Measurements from ENCODE around the gene SIRT3.

The SIRT3 gene

GRCh38 chr11:279040-279965, 43.2 kb upstream of the SIRT3 start:
- TF ChIP-seq CTCF (IDR thresholded peaks at IDR 0.05; ENCODE audit: low read length, missing control alignments), result no peak
- no peak overlapping the region for H3K4me3 ChIP-seq (replicated peaks; ENCODE audit: low read depth, low read length)
- no peak for DNase-seq (ENCODE audit: low read depth)

GRCh38 chr11:278001-278951, 42.1 kb upstream of the SIRT3 start, which contains the start of gene NLRP6:
TSS of gene NLRP6 (plus strand) at chr11:278407. CDS start at chr11:278570, 163 bp downstream.
- H3K4me3 ChIP-seq (replicated peaks; ENCODE audit: low read depth, low read length), result no peak within 1 kb of the TSS
- no peak for DNase-seq (ENCODE audit: low read depth)
- no peak for TF ChIP-seq CTCF (IDR thresholded peaks at IDR 0.05; ENCODE audit: low read length, missing control alignments)

- TF ChIP-seq CTCF (IDR thresholded peaks at IDR 0.05; ENCODE audit: low read length, missing control alignments), result no peak
- DNase-seq (ENCODE audit: low read depth), result no peak
- H3K4me3 ChIP-seq (replicated peaks; ENCODE audit: low read depth, low read length), result no peak overlapping the region
Measured at GRCh38 chr11:276219-276618, 40.1 kb upstream of the SIRT3 start.

GRCh38 chr11:272931-273198, 36.7 kb upstream of the SIRT3 start:
- H3K4me3 ChIP-seq (replicated peaks; ENCODE audit: low read depth, low read length), result no peak overlapping the region
- no peak for TF ChIP-seq CTCF (IDR thresholded peaks at IDR 0.05; ENCODE audit: low read length, missing control alignments)
- no peak for DNase-seq (ENCODE audit: low read depth)

- DNase-seq (ENCODE audit: low read depth), result no peak
- H3K4me3 ChIP-seq (replicated peaks; ENCODE audit: low read depth, low read length), result no peak overlapping the region
- no peak for TF ChIP-seq CTCF (IDR thresholded peaks at IDR 0.05; ENCODE audit: low read length, missing control alignments)
Measured at GRCh38 chr11:272195-272930, 36.2 kb upstream of the SIRT3 start.

GRCh38 chr11:271319-271715, 35.2 kb upstream of the SIRT3 start:
- TF ChIP-seq CTCF (IDR thresholded peaks at IDR 0.05; ENCODE audit: low read length, missing control alignments), result no peak
- no peak for DNase-seq (ENCODE audit: low read depth)
- H3K4me3 ChIP-seq (replicated peaks; ENCODE audit: low read depth, low read length), result no peak overlapping the region
